KOPT-K1 (cell line): ENCODE measurements around the gene ZFHX3.

Source experiments
- H3K27ac ChIP-seq: fragments of 200-600 bp; sonication (generic); 2 replicates; pipeline ENCODE4 v1.5.1; 2016; ENCODE audit warnings: antibody characterized with exemption, mild to moderate bottlenecking, low read depth, low read length; ENCODE audit not compliant: poor library complexity, severe bottlenecking
- H3K36me3 ChIP-seq: fragments of 200-600 bp; sonication (generic); 2 replicates; pipeline ENCODE4 v1.5.1; 2017; ENCODE audit warnings: antibody characterized with exemption, mild to moderate bottlenecking, low read length, moderate library complexity; ENCODE audit not compliant: insufficient read depth
- H3K9me3 ChIP-seq: fragments of 200-600 bp; sonication (generic); 2 replicates; pipeline ENCODE4 v1.5.1; 2017; ENCODE audit warnings: antibody characterized with exemption, low read length, mild to moderate bottlenecking; ENCODE audit not compliant: insufficient read depth, poor library complexity, severe bottlenecking

The ZFHX3 gene

GRCh38 chr16:73026754-73027684 is 20.9 kb downstream of the ZFHX3 start:
- Histone ChIP-seq H3K27ac (no peak overlapping the region), H3K36me3 (no peaks in the 10 kb centered on the region), H3K9me3 (no peaks in the 10 kb centered on the region)

- no peak overlapping the region for H3K27ac ChIP-seq
- H3K36me3 ChIP-seq: no peaks in the 10 kb centered on the region
- H3K9me3 ChIP-seq: no peaks in the 10 kb centered on the region
These were observed 22.1 kb downstream of the ZFHX3 start for GRCh38 chr16:73025856-73026210.

- no peaks in the 10 kb centered on the region for H3K9me3 ChIP-seq
- no peak overlapping the region for H3K27ac ChIP-seq
- no peaks in the 10 kb centered on the region for H3K36me3 ChIP-seq
These were observed 22.6 kb downstream of the ZFHX3 start for GRCh38 chr16:73025151-73025855.

GRCh38 chr16:73024571-73025105 is 23.3 kb downstream of the ZFHX3 start:
- Histone ChIP-seq H3K36me3 (no peaks in the 10 kb centered on the region), H3K9me3 (no peaks in the 10 kb centered on the region)

GRCh38 chr16:73023752-73024570 is 24.0 kb downstream of the ZFHX3 start:
- no peaks in the 10 kb centered on the region for H3K9me3 ChIP-seq
- H3K36me3 ChIP-seq: no peaks in the 10 kb centered on the region
- no peak overlapping the region for H3K27ac ChIP-seq

More at GRCh38 chr16:73024571-73025105, 23.3 kb downstream of the ZFHX3 start:
- H3K27ac ChIP-seq: no peak overlapping the region

DNA sequence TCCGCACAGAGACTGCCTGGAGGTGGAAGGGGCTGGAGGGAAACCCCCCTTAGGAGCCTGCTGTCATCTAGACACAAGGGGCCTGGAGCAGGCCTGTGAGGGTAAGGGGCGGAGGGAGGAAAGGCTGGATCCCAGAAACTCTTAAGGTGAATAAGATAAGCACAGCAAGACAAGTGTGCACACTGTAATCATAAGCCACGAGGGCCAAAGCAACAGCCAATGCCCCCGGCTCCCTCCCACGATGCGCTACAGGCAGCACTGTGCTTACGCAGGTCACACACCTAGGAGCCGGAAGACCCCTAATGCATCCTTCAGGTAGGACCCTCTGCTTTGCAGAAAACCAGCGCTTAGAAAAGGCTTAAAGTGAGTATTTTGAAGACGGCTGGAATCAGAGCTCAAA is 24.6 kb downstream of the ZFHX3 start:
- Histone ChIP-seq H3K27ac (no peak overlapping the region), H3K9me3 (no peaks in the 10 kb centered on the region), H3K36me3 (no peaks in the 10 kb centered on the region)

- H3K9me3 ChIP-seq: no peaks in the 10 kb centered on the region
- H3K27ac ChIP-seq: no peak overlapping the region
- H3K36me3 ChIP-seq: no peaks in the 10 kb centered on the region
These were observed 25.4 kb downstream of the ZFHX3 start for GRCh38 chr16:73022534-73022933.

DNA sequence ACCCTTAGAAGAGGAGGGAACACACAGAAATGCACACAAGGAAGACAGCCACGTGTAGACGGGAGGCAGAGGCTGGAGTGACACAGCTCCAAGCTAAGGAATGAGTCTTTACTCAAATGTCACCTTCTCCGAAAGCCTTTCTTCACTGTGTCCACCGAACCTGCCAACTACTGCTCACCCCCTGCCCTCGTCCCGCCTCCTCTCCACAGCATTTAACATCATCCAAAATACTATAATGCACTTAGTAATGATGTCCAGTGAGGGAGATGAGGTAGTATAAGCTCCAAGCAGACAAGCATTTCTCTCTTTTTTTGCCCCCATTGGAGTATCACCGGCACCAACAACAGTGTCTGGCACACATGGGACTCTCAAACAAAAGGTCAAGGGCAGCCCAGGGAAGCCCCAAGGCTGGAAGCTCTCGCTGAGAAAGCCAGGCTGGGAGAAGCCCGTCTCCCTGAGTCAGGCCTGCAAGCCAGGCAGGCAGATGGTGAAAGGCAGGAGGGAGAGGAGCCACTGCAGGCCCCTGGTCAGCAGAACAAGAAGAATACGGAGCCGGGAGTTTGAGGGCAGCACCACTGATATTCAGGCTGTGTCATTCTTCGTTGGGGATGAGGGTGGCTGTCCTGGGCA is 25.9 kb downstream of the ZFHX3 start:
- no peak overlapping the region for H3K27ac ChIP-seq

DNA sequence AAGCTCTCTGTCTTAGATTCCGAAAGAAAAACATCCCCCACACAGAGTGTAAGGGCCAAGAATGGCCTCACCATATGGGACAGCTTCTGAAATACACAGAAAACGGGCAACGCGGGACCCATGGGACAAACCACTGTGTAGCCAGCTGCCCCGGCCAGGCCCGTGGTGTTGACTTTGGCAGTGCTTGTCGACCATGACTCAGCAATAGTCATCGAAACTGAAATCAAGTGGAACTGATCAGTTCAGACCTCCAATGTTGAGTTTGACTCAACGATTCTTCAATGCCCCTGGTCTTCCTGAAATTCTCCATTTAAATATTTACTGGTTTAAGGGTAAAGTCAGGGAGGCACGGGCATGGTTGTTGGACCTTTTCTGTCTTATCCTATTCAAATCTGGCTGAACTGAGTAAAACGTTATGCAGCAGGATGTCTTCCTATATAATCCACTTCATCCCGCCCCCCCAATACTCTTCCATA is 27.5 kb downstream of the ZFHX3 start:
- Histone ChIP-seq H3K27ac (no peak overlapping the region), H3K36me3 (no peaks in the 10 kb centered on the region), H3K9me3 (no peaks in the 10 kb centered on the region)

More for the DNA sequence above, 25.9 kb downstream of the ZFHX3 start:
- H3K36me3 ChIP-seq: no peaks in the 10 kb centered on the region
- H3K9me3 ChIP-seq: no peaks in the 10 kb centered on the region

GRCh38 chr16:73019457-73020362 is 28.2 kb downstream of the ZFHX3 start:
- Histone ChIP-seq H3K9me3 (no peaks in the 10 kb centered on the region), H3K36me3 (no peaks in the 10 kb centered on the region), H3K27ac (no peak overlapping the region)

- no peaks in the 10 kb centered on the region for H3K36me3 ChIP-seq
- H3K9me3 ChIP-seq: no peaks in the 10 kb centered on the region
- no peak overlapping the region for H3K27ac ChIP-seq
These were observed 29.0 kb downstream of the ZFHX3 start for GRCh38 chr16:73018821-73019456.

GRCh38 chr16:73017321-73017720 is 30.6 kb downstream of the ZFHX3 start:
- H3K36me3 ChIP-seq: no peaks in the 10 kb centered on the region
- H3K9me3 ChIP-seq: no peaks in the 10 kb centered on the region
- H3K27ac ChIP-seq: no peak overlapping the region

- H3K27ac ChIP-seq: no peak overlapping the region
- H3K36me3 ChIP-seq: no peaks in the 10 kb centered on the region
- H3K9me3 ChIP-seq: no peaks in the 10 kb centered on the region
These were observed 31.5 kb downstream of the ZFHX3 start for GRCh38 chr16:73016488-73016830.
